ENCODE data around the gene INF2.
A peak's percentile ranks its signal among the peaks of the same experiment; 100 is the strongest.
"Not testable (repeated sequence)": the region's sequence is repeated elsewhere in the genome, so short reads cannot be mapped to it uniquely, and the experiment has no call there.

INF2 gene

DNA sequence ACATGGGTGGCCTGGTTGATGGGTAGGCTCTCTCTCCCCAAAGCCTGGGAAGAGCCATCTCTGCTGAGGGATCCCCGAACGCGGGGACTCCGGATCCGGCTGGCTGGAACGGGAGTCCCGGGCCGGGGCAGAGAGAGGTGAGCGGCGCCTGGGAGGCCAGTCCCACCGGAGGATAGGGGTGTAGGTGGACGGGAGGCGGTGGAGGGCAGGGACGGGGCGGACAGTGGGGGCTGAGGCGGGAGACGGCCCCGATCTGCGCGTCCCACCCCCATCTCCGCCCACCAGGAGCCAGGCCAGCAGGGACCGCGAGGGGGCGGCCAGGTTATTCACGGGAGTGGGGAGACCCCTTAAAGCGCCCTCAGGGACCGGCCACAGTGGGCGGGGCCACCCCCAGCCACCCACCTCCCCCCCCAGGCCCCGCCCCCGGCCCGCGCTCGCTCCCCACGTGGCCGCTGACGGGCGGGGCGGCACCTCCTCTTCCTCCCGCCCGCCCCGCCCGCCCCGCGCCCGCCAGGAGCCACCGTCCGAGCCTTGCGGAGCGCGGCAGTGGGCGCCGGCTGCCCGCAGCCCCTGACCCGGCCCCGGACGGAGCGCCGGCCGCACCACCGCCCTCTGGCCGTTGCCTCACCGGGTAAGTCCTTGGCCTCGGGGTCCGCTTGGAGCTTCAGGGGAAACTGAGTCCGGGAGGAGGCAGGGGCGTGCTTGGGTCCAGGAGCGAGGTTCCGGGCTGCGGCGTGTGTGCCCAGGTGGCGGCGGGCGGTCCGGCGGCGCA is at the start of gene INF2:
INF2 (plus strand) TSS at position 510 of the 772 bp plus-strand sequence. CDS start 11,748 bp downstream, outside the sequence.
- DNase-seq (ENCODE audit: low spot score) = peak; percentile 53

DNA sequence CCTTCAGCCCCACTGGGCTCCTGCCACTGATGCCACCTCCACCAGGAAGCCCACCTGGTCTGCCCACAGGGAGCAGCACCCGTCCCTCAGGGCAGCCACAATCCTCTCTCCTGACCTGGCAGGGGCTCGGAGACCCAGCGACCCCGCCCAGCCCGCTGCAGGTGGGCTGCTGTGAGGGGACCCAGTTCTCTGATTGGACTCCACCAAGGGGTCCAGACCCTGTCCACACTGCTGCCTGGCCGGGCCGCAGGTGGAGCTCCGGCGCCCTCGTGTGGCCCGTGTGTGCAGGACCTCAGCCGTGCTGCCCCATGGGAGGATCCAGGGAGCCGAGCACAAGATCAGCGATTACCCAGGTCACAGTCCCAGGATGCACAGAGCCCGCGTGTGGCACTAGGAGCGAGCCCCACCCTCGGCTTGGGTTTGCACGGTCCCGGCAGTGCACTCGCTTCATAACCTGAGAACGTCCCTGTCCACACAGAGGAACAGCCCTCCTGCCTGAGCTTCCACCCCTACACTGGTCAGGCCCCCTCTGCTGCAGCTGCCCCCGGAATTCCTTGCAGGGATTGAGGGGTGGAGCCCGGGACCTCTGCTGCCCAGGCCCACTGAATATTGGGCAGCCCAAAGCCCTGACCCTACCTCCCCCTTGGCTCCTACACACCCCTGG is 49.4 kb upstream of the INF2 start:
- DNase-seq (ENCODE audit: low spot score) = peak; percentile 30

- no peak for DNase-seq (ENCODE audit: low spot score)
These were observed 48.7 kb upstream of the INF2 start for GRCh38 chr14:104640681-104641080.

DNA sequence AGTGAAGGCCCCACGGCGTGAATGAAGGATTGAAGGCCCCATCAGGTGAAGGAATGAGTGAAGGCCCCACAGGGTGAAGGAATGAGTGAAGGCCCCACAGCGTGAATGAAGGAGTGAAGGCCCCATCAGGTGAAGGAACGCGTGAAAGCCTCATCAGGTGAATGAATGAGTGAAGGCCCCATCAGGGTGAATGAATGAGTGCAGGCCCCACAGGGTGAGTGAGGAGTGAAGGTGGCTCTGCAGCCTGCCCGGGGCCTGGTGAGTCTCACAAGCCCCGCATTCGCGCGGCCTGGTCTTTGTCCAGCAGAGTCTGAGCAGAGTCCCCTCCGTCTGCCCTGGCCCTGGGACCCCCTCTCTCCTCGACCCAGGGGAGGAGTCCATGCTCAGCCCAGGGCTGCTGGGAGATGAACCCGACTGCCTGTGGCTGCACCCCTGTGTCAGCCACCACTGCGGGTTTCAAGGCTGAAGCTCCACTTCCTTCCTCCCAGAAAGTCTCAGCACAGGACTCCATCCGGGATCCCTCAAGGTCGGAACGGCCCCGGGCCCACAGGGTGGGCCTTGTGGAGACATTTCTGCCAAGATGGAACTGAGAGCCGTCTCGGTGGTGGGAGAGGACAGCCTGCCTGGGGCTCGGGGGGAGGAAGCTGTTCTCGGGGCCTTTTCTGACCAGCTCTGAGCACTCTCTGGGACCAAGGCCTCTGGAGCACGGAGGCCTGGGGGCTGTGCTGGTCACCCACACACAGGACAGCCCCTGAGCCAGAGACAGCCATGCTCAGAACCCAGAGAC is 47.5 kb upstream of the INF2 start:
- DNase-seq (ENCODE audit: low spot score) = no peak

GRCh38 chr14:104642540-104642868 is 46.9 kb upstream of the INF2 start:
- no peak for DNase-seq (ENCODE audit: low spot score)

- DNase-seq (ENCODE audit: low spot score) = no peak
These were observed 46.1 kb upstream of the INF2 start for GRCh38 chr14:104643306-104643705.

DNA sequence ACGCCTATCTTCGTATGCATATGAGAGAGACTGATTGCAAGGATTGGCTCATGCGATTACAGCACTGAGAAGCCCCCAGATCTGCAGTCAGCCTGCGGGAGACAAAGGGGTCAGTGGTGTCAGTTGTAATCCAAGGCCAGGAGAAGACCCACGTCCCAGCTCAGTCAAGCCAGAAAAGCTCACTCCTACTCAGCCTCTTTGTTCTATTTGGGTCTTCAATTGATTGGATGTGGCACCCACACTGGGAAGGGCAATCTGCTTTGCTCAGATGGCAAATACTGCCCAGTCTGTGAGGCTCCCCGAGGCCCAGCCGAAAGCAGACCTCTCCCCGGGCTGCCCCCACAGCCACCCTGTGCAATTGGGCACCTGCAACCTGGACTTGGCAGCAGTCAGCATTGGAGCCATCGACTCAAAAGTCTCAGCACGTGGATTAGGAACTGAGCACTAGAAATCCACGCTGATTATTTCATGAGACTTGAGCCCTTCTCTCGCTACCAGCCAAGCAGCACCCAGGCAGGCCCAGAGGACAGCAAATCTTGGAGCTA is 45.3 kb upstream of the INF2 start:
- no peak for DNase-seq (ENCODE audit: low spot score)

- DNase-seq (ENCODE audit: low spot score) = no peak
These were observed 44.6 kb upstream of the INF2 start for GRCh38 chr14:104644656-104645378.

- DNase-seq (ENCODE audit: low spot score) = no peak
These were observed 41.9 kb upstream of the INF2 start for GRCh38 chr14:104647467-104648043.

GRCh38 chr14:104650057-104650980 is 39.1 kb upstream of the INF2 start:
- DNase-seq (ENCODE audit: low spot score) = peak; percentile 42

DNA sequence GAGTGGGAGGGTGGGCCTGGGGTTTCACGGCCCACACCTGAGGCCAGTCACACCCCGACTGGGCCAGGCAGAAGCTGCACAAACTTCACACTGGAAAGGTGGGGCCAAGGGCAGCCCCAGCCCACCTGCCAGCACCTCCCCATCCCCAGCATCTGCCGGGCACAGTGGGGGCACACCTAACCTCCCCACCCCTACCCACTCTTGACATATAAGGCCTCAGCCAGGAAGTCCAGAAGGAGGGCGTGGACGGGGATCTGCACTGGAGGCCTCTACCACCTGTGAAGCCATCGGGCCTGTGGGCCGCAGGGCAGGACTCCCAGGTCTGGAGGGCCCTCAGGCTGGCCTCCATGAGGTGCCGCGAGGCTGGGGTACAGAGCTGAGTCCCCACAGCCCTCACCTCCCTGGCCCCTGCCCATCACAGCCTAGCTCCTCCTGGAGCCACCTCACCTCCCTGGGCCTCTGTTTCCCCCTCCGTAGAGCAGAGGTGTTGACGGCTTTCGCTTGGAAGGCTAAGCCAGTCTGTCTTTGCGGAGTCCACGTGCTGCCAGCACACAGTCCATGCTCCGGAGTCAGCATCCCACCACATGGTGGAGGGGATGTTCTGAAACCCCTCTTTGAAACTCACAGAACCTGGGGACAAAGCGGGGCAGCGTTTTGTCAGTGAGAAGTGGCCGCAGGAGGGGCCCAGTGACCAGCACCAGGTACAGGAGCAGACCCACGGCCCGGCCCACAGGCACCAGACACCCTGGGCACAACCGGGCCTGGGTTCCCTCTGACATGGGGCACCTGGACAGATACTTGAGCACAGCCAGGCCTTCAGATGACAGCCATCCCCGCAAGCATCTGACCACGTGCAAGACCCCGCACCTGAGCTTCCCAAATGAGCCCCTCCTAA is 38.2 kb upstream of the INF2 start:
- DNase-seq (ENCODE audit: low spot score) = no peak

DNA sequence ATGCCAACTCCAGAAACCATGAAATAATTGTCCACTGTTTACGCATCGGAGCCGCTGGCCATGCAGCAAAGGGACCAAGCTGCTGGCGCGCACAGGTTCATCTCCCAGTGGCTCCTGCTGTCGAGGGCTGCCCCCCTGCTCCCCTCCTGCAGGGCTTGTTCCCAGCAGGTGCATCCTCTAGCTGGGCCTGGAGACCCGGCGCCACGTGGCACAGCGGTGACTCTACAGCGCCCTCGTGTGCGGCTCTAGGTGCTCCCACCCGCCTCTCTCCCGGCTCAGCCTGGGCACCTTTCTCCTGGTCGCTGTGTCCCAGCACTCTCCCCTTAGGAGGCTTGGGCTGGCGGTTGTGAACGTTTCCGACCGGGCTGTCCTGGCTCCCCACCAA is 37.5 kb upstream of the INF2 start:
- no peak for DNase-seq (ENCODE audit: low spot score)

GRCh38 chr14:104652386-104652785 is 37.0 kb upstream of the INF2 start:
- no peak for DNase-seq (ENCODE audit: low spot score)

DNA sequence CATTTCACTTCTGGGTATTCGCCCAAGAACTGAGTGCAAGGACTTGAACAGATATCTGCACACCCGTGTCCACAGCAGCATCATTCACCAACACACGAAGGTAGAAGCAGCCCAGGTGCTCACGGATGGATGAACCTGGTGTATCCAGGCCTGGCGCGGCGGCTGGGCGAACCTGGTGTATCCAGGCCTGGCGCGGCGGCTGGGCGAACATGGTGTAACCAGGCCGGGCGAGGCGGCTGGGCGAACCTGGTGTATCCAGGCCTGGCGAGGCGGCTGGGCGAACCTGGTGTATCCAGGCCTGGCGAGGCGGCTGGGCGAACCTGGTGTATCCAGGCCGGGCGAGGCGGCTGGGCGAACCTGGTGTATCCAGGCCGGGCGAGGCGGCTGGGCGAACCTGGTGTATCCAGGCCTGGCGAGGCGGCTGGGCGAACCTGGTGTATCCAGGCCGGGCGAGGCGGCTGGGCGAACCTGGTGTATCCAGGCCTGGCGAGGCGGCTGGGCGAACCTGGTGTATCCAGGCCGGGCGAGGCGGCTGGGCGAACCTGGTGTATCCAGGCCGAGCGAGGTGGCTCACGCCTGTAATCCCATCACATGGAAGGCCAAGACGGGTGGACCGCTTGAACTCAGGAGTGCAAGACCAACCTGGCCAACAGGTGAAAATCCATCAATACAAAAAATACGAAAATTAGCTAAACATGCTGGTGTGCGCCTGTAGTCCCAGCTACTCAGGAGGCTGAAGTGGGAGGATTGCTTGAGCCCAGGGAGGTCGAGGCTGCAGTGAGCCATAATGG is 36.1 kb upstream of the INF2 start:
- not testable (repeated sequence) for DNase-seq (ENCODE audit: low spot score)

DNA sequence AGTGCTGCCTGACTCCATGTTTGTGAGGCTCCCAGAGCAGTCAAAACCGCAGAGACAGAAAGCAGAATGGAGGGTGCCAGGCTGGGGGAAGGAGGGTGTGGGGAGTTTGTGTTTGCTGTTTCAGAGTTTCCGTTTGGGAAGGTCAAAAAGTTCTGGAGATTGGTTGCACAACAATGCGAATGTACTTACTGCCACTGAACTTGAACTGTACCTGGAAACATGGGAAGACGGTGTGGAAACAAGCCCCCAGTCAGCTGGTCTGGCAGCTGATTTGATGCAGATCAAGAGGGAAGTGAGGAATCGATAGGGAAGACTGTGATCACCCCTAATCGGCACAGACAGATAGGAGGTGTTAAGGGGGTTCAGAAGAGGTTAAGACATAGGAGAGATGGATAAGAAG is 35.3 kb upstream of the INF2 start:
- no peak for DNase-seq (ENCODE audit: low spot score)

- DNase-seq (ENCODE audit: low spot score) = no peak
These were observed 34.1 kb upstream of the INF2 start for GRCh38 chr14:104655128-104655848.

DNA sequence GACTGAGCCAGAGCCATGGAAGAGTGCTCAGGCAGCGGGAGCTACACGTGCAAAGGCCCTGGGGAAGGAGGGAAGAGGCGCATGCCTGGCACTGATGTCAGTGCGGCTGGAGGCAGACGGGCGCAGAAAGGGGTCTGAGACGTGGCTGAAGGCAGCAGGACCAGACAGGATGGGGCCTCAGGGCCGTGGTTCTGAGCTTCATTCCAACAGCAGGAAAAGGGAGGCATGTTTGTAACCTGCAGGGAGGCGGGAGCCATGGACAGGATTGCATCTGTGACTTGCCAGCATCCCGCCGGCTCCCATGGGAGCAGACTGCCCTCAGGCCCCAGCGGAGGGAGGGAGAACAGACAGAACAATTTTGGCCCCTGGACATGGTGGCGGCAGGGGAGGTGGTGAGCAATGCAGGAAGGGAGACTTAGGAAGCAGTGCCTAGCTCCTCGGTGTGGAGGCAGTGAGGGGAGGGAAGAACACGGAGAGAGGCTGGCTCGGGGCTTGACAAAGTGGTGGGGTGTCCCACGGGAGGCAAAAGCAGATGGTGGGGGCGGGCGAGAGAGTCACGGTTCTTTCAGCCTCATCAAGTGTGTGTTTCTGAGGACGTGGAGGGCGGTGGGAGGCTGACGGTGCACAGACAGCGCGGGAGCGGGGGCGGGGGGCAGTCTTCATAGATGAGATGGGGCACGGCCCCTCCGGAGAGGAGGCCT is 33.3 kb upstream of the INF2 start:
- DNase-seq (ENCODE audit: low spot score) = no peak

Measured in CD4-positive, alpha-beta T cell treated with Interleukin-6 at 100 ng/mL for 8 hours (primary cell).